ENCODE results near the gene LTBP4.
"Not testable (repeated sequence)": the region's sequence is repeated elsewhere in the genome, so short reads cannot be mapped to it uniquely, and the experiment has no call there.

LTBP4 gene

GRCh38 chr19:40621966-40622772, 21.0 kb downstream of the LTBP4 start:
- Histone ChIP-seq H3K9me3 (ENCODE audit: control insufficient read depth, insufficient read depth, low read length) (no peaks in the 10 kb centered on the region), H3K4me1 (ENCODE audit: control insufficient read depth, insufficient read depth, low read length) (no peaks in the 10 kb centered on the region; the same call in 1 of the 2 replicates), H3K27ac (ENCODE audit: low read length) (no peak overlapping the region), H3K27me3 (ENCODE audit: control insufficient read depth, insufficient read depth, low read length) (no peaks in the 10 kb centered on the region), H3K4me3 (ENCODE audit: low read length) (no peak overlapping the region), H3K36me3 (ENCODE audit: control insufficient read depth, insufficient read depth, low read length) (peaks cover 22% of the 10 kb centered on the region)
- no CpG with 5 or more reads among the region's 24 CpGs for WGBS (ENCODE audit: insufficient coverage, insufficient read length)
- no peak for DNase-seq (ENCODE audit: low read depth, low spot score)

- no peaks in the 10 kb centered on the region; the same call in 1 of the 2 replicates for H3K4me1 ChIP-seq (ENCODE audit: control insufficient read depth, insufficient read depth, low read length)
- H3K27ac ChIP-seq (ENCODE audit: low read length), result no peak overlapping the region
- no peaks in the 10 kb centered on the region for H3K27me3 ChIP-seq (ENCODE audit: control insufficient read depth, insufficient read depth, low read length)
- H3K9me3 ChIP-seq (ENCODE audit: control insufficient read depth, insufficient read depth, low read length), result no peaks in the 10 kb centered on the region
- H3K4me3 ChIP-seq (ENCODE audit: low read length), result no peak overlapping the region
- no CpG with 5 or more reads among the region's 7 CpGs for WGBS (ENCODE audit: insufficient coverage, insufficient read length)
- no peak for DNase-seq (ENCODE audit: low read depth, low spot score)
- H3K36me3 ChIP-seq (ENCODE audit: control insufficient read depth, insufficient read depth, low read length), result peaks cover 22% of the 10 kb centered on the region
Measured at GRCh38 chr19:40622773-40623075, 21.6 kb downstream of the LTBP4 start.

GRCh38 chr19:40623403-40624251, 22.5 kb downstream of the LTBP4 start:
- peak overlapping the region; percentile 3; the same call in 1 of the 2 replicates for H3K4me3 ChIP-seq (ENCODE audit: low read length)
- no peaks in the 10 kb centered on the region for H3K9me3 ChIP-seq (ENCODE audit: control insufficient read depth, insufficient read depth, low read length)
- no CpG with 5 or more reads among the region's 41 CpGs for WGBS (ENCODE audit: insufficient coverage, insufficient read length)
- H3K27me3 ChIP-seq (ENCODE audit: control insufficient read depth, insufficient read depth, low read length), result no peaks in the 10 kb centered on the region
- H3K36me3 ChIP-seq (ENCODE audit: control insufficient read depth, insufficient read depth, low read length), result peaks cover 22% of the 10 kb centered on the region
- no peak for DNase-seq (ENCODE audit: low read depth, low spot score)
- no peak overlapping the region for H3K27ac ChIP-seq (ENCODE audit: low read length)
- H3K4me1 ChIP-seq (ENCODE audit: control insufficient read depth, insufficient read depth, low read length), result no peaks in the 10 kb centered on the region; the same call in 1 of the 2 replicates

- H3K9me3 ChIP-seq (ENCODE audit: control insufficient read depth, insufficient read depth, low read length); H3K27ac ChIP-seq (ENCODE audit: low read length); DNase-seq (ENCODE audit: low read depth, low spot score); H3K27me3 ChIP-seq (ENCODE audit: control insufficient read depth, insufficient read depth, low read length); H3K4me3 ChIP-seq (ENCODE audit: low read length); H3K4me1 ChIP-seq (ENCODE audit: control insufficient read depth, insufficient read depth, low read length): not testable (repeated sequence)
- WGBS (ENCODE audit: insufficient coverage, insufficient read length), result no CpG with 5 or more reads among the region's 14 CpGs
- H3K36me3 ChIP-seq (ENCODE audit: control insufficient read depth, insufficient read depth, low read length), result peaks cover 23% of the 10 kb centered on the region
Measured at GRCh38 chr19:40624369-40625153, 23.4 kb downstream of the LTBP4 start.

- H3K27me3 ChIP-seq (ENCODE audit: control insufficient read depth, insufficient read depth, low read length), result no peaks in the 10 kb centered on the region
- no peaks in the 10 kb centered on the region; the same call in 1 of the 2 replicates for H3K4me1 ChIP-seq (ENCODE audit: control insufficient read depth, insufficient read depth, low read length)
- DNase-seq (ENCODE audit: low read depth, low spot score), result no peak
- no peaks in the 10 kb centered on the region for H3K9me3 ChIP-seq (ENCODE audit: control insufficient read depth, insufficient read depth, low read length)
- no peak overlapping the region; the same call in 1 of the 2 replicates for H3K4me3 ChIP-seq (ENCODE audit: low read length)
- peaks cover 20% of the 10 kb centered on the region for H3K36me3 ChIP-seq (ENCODE audit: control insufficient read depth, insufficient read depth, low read length)
- no CpG with 5 or more reads among the region's 7 CpGs for WGBS (ENCODE audit: insufficient coverage, insufficient read length)
- no peak overlapping the region for H3K27ac ChIP-seq (ENCODE audit: low read length)
Measured at GRCh38 chr19:40625406-40626120, 24.4 kb downstream of the LTBP4 start.

GRCh38 chr19:40626918-40627317, 25.7 kb downstream of the LTBP4 start:
- H3K27ac ChIP-seq (ENCODE audit: low read length), result no peak overlapping the region
- H3K4me1 ChIP-seq (ENCODE audit: control insufficient read depth, insufficient read depth, low read length), result peaks cover 3% of the 10 kb centered on the region
- no peak for DNase-seq (ENCODE audit: low read depth, low spot score)
- no peaks in the 10 kb centered on the region for H3K9me3 ChIP-seq (ENCODE audit: control insufficient read depth, insufficient read depth, low read length)
- no CpG with 5 or more reads among the region's 24 CpGs for WGBS (ENCODE audit: insufficient coverage, insufficient read length)
- peaks cover 20% of the 10 kb centered on the region for H3K36me3 ChIP-seq (ENCODE audit: control insufficient read depth, insufficient read depth, low read length)
- H3K27me3 ChIP-seq (ENCODE audit: control insufficient read depth, insufficient read depth, low read length), result no peaks in the 10 kb centered on the region
- H3K4me3 ChIP-seq (ENCODE audit: low read length), result no peak overlapping the region

- no peaks in the 10 kb centered on the region for H3K27me3 ChIP-seq (ENCODE audit: control insufficient read depth, insufficient read depth, low read length)
- no peak for DNase-seq (ENCODE audit: low read depth, low spot score)
- H3K4me3 ChIP-seq (ENCODE audit: low read length), result no peak overlapping the region
- H3K4me1 ChIP-seq (ENCODE audit: control insufficient read depth, insufficient read depth, low read length), result peaks cover 3% of the 10 kb centered on the region
- H3K27ac ChIP-seq (ENCODE audit: low read length), result no peak overlapping the region
- peaks cover 12% of the 10 kb centered on the region for H3K36me3 ChIP-seq (ENCODE audit: control insufficient read depth, insufficient read depth, low read length)
- no CpG with 5 or more reads among the region's 39 CpGs for WGBS (ENCODE audit: insufficient coverage, insufficient read length)
- no peaks in the 10 kb centered on the region for H3K9me3 ChIP-seq (ENCODE audit: control insufficient read depth, insufficient read depth, low read length)
Measured at GRCh38 chr19:40627486-40628279, 26.5 kb downstream of the LTBP4 start.

GRCh38 chr19:40629346-40629745, 28.2 kb downstream of the LTBP4 start:
- Histone ChIP-seq H3K27ac (ENCODE audit: low read length) (no peak overlapping the region), H3K9me3 (ENCODE audit: control insufficient read depth, insufficient read depth, low read length) (no peaks in the 10 kb centered on the region), H3K4me1 (ENCODE audit: control insufficient read depth, insufficient read depth, low read length) (peaks cover 5% of the 10 kb centered on the region), H3K4me3 (ENCODE audit: low read length) (no peak overlapping the region), H3K27me3 (ENCODE audit: control insufficient read depth, insufficient read depth, low read length) (no peaks in the 10 kb centered on the region), H3K36me3 (ENCODE audit: control insufficient read depth, insufficient read depth, low read length) (peaks cover 12% of the 10 kb centered on the region)
- WGBS (ENCODE audit: insufficient coverage, insufficient read length), result no CpG with 5 or more reads among the region's 42 CpGs
- no peak for DNase-seq (ENCODE audit: low read depth, low spot score)

- Histone ChIP-seq H3K27ac (ENCODE audit: low read length) (no peak overlapping the region), H3K4me1 (ENCODE audit: control insufficient read depth, insufficient read depth, low read length) (peaks cover 5% of the 10 kb centered on the region), H3K27me3 (ENCODE audit: control insufficient read depth, insufficient read depth, low read length) (no peaks in the 10 kb centered on the region), H3K9me3 (ENCODE audit: control insufficient read depth, insufficient read depth, low read length) (no peaks in the 10 kb centered on the region), H3K4me3 (ENCODE audit: low read length) (no peak overlapping the region), H3K36me3 (ENCODE audit: control insufficient read depth, insufficient read depth, low read length) (peaks cover 8% of the 10 kb centered on the region)
- no CpG with 5 or more reads among the region's 16 CpGs for WGBS (ENCODE audit: insufficient coverage, insufficient read length)
- no peak for DNase-seq (ENCODE audit: low read depth, low spot score)
Measured at GRCh38 chr19:40630571-40631160, 29.5 kb downstream of the LTBP4 start.
